AG08396 (cell line): Measurements from ENCODE around the gene PORCN.
A peak's percentile ranks its signal among the peaks of the same experiment; 100 is the strongest.
"Not testable (repeated sequence)": the region's sequence is repeated elsewhere in the genome, so short reads cannot be mapped to it uniquely, and the experiment has no call there.

ENCODE experiments used
- DNase-seq: peaks from one replicate; pipeline ENCODE4 v3.0.0; 2012; ENCODE audit warnings: low spot score, mixed read lengths

PORCN gene

GRCh38 chrX:48512371-48512935 lies 3.7 kb downstream of the PORCN start:
- no peak for DNase-seq

- no peak for DNase-seq
These were observed 4.9 kb downstream of the PORCN start for GRCh38 chrX:48513670-48514069.

GRCh38 chrX:48514126-48514806 lies 5.5 kb downstream of the PORCN start:
- DNase-seq: no peak

GRCh38 chrX:48514868-48515460 lies 6.2 kb downstream of the PORCN start:
- DNase-seq: no peak

GRCh38 chrX:48515842-48516241 lies 7.0 kb downstream of the PORCN start:
- DNase-seq: no peak

- no peak for DNase-seq
These were observed 7.5 kb downstream of the PORCN start for GRCh38 chrX:48516285-48516684.

GRCh38 chrX:48516987-48517386 lies 8.2 kb downstream of the PORCN start:
- no peak for DNase-seq

GRCh38 chrX:48519481-48519880 lies 10.7 kb downstream of the PORCN start:
- DNase-seq: not testable (repeated sequence)

- DNase-seq: no peak
These were observed 11.7 kb downstream of the PORCN start for GRCh38 chrX:48520455-48520854.

GRCh38 chrX:48520976-48521352 lies 12.2 kb downstream of the PORCN start:
- DNase-seq: no peak

- DNase-seq: peak; percentile 91
These were observed 12.8 kb downstream of the PORCN start, which contains the start of gene EBP for GRCh38 chrX:48521353-48522243. Gene EBP (plus strand): TSS chrX:48521808. CDS start chrX:48523772, 1,964 bp downstream.

- DNase-seq: no peak
These were observed 13.5 kb downstream of the PORCN start for GRCh38 chrX:48522291-48522690.

GRCh38 chrX:48523682-48524081 lies 14.9 kb downstream of the PORCN start:
- DNase-seq: no peak

GRCh38 chrX:48525853-48526252 lies 17.1 kb downstream of the PORCN start:
- DNase-seq: not testable (repeated sequence)

- no peak for DNase-seq
These were observed 21.9 kb downstream of the PORCN start for GRCh38 chrX:48530736-48531135.

GRCh38 chrX:48531358-48531959 lies 22.7 kb downstream of the PORCN start:
- DNase-seq: peak; percentile 53

- no peak for DNase-seq
These were observed 23.4 kb downstream of the PORCN start for GRCh38 chrX:48532161-48532560.

- no peak for DNase-seq
These were observed 24.4 kb downstream of the PORCN start for GRCh38 chrX:48533165-48533564.

GRCh38 chrX:48538641-48539344 lies 30.0 kb downstream of the PORCN start:
- DNase-seq: no peak

- DNase-seq: peak; percentile 88
These were observed 30.7 kb downstream of the PORCN start, which contains the start of gene TBC1D25 for GRCh38 chrX:48539345-48540027. Gene TBC1D25 (plus strand): TSS chrX:48539714. CDS start chrX:48539798, 84 bp downstream.

- DNase-seq: peak; percentile 37
These were observed 31.2 kb downstream of the PORCN start for GRCh38 chrX:48540028-48540375.
